OCI-LY7 (cell line): ENCODE data around the gene RCOR1. TPM values are rescaled to one million over a fixed set of nuclear protein-coding genes. Genes with fewer than 3 reads are reported as not detected.

Source experiments
- BruUV-seq: library from RNA; stranded (reverse); fragments of 400-500 nt; replicated peaks from 2 replicates; lab custom pipeline; 2021; lab: Mats Ljungman, UMichigan
- CTCF ChIA-PET: fragments of 300-600 bp; sonication (Branson Sonifier 250); formaldehyde crosslinking; loops from one replicate; lab custom pipeline; 2022; ENCODE audit warnings: antibody characterized with exemption; ENCODE audit not compliant: unreplicated experiment; lab: Charles Lee
- POLR2A ChIA-PET: fragments of 300-600 bp; sonication (Branson Sonifier 250); formaldehyde crosslinking; loops from one replicate; lab custom pipeline; 2022; ENCODE audit warnings: antibody characterized with exemption; lab: Charles Lee
- DNase-seq: peaks from one replicate; pipeline ENCODE4 v3.0.0-alpha.2; 2015; ENCODE audit warnings: low spot score
- H2AFZ ChIP-seq: fragments of 200-600 bp; sonication (generic), shearing (Covaris generic); 2 replicates; pipeline ENCODE4 v1.6.1; 2014; ENCODE audit warnings: mild to moderate bottlenecking, antibody characterized with exemption, low read length, moderate library complexity
- H3K27ac ChIP-seq: fragments of 200-600 bp; sonication (generic); 2 replicates; pipeline ENCODE4 v1.5.1; 2014; ENCODE audit warnings: mixed run types, low read depth, mild to moderate bottlenecking, moderate library complexity, low read length, inconsistent platforms; ENCODE audit not compliant: poor library complexity, severe bottlenecking
- H3K36me3 ChIP-seq: fragments of 200-600 bp; sonication (generic); 2 replicates; pipeline ENCODE4 v1.6.1; 2014; ENCODE audit warnings: mild to moderate bottlenecking, antibody characterized with exemption, low read length, moderate library complexity, mixed read lengths; ENCODE audit not compliant: insufficient read depth
- H3K4me1 ChIP-seq: fragments of 200-600 bp; sonication (generic); 2 replicates; pipeline ENCODE4 v1.5.1; 2014; ENCODE audit warnings: mild to moderate bottlenecking, low read length; ENCODE audit not compliant: insufficient read depth, poor library complexity, severe bottlenecking
- H3K4me2 ChIP-seq: fragments of 200-600 bp; sonication (generic); 2 replicates; pipeline ENCODE4 v1.6.1; 2014; ENCODE audit warnings: mild to moderate bottlenecking, low read length
- H3K4me3 ChIP-seq: fragments of 200-600 bp; sonication (generic); 2 replicates; pipeline ENCODE4 v1.5.1; 2014; ENCODE audit warnings: mild to moderate bottlenecking, low read depth, low read length; ENCODE audit not compliant: poor library complexity, severe bottlenecking
- H3K79me2 ChIP-seq: fragments of 200-600 bp; sonication (generic); 2 replicates; pipeline ENCODE4 v1.6.1; 2016; ENCODE audit warnings: low read depth, mild to moderate bottlenecking, low read length, moderate library complexity, mixed read lengths; ENCODE audit not compliant: insufficient read depth
- H3K9me2 ChIP-seq: fragments of 200-600 bp; sonication (generic); 2 replicates; pipeline ENCODE4 v1.6.1; 2016; ENCODE audit warnings: mild to moderate bottlenecking, low read length, mixed read lengths; ENCODE audit not compliant: insufficient read depth
- H3K9me3 ChIP-seq: fragments of 200-600 bp; sonication (generic); 2 replicates; pipeline ENCODE4 v1.6.1; 2014; ENCODE audit warnings: mild to moderate bottlenecking, mixed run types, low read length, mixed read lengths
- H4K20me1 ChIP-seq: fragments of 200-600 bp; sonication (generic); 2 replicates; pipeline ENCODE4 v1.6.1; 2014; ENCODE audit warnings: mild to moderate bottlenecking, antibody characterized with exemption, low read length, moderate library complexity, mixed read lengths; ENCODE audit not compliant: insufficient read depth
- CTCF ChIP-seq: fragments of 200-600 bp; sonication (generic); conservative IDR thresholded peaks from 2 replicates; pipeline ENCODE4 v1.5.1; 2014; ENCODE audit warnings: mild to moderate bottlenecking, antibody characterized with exemption, low read length, moderate library complexity, mixed read lengths
- EZH2phosphoT487 ChIP-seq: fragments of 200-600 bp; sonication (generic); IDR thresholded peaks from 2 replicates; pipeline ENCODE4 v1.6.1; 2018; ENCODE audit warnings: low read depth, borderline replicate concordance, mild to moderate bottlenecking, mixed run types, antibody characterized with exemption, low read length, moderate library complexity, mixed read lengths
- intact Hi-C: fragments of 100-400 bp; cut with micrococcal nuclease; formaldehyde crosslinking; loops from one replicate; pipeline ENCODE4 v1.10.0; 2022; ENCODE audit not compliant: unreplicated experiment
- total RNA-seq, 2 experiments: library from RNA; depleted of rRNA in 1 of 2; stranded (reverse); fragments of >200 nt in 1 of 2; shearing (Covaris generic) in 1 of 2; gene quantifications; 2 replicates each; pipeline ENCODE4 v1.2.3, GENCODE V29; 2014 to 2022

The RCOR1 gene
- total RNA-seq, 2 experiments from 2014 or later, result 12.1 to 30.2 TPM

- H2AFZ ChIP-seq, result no peak overlapping the region
- TF ChIP-seq EZH2phosphoT487 (no peak), CTCF (no peak)
- no peak for DNase-seq
- no peaks in the 10 kb centered on the region for H4K20me1 ChIP-seq
- no peak overlapping the region for H3K4me3 ChIP-seq
- POLR2A ChIA-PET, result interaction anchor here (0.6 kb wide), 1 partner anchor 197 kb away, joined by 3 read pairs; no protein-coding TSS in a partner anchor
- no peaks in the 10 kb centered on the region for H3K9me2 ChIP-seq
- intact Hi-C loops, result loop anchor here (1.0 kb wide), 1 partner anchor 142 kb away; no protein-coding TSS in a partner anchor
- H3K27ac ChIP-seq, result no peak overlapping the region
- peaks cover 12% of the 10 kb centered on the region for H3K4me1 ChIP-seq
- no peaks in the 10 kb centered on the region for H3K9me3 ChIP-seq
- CTCF ChIA-PET, result no interaction called here
- H3K79me2 ChIP-seq, result no peaks in the 10 kb centered on the region
- H3K4me2 ChIP-seq, result peak overlapping the region; percentile 42; the same call in 1 of the 2 replicates
- no TSS peak for BruUV-seq
- H3K36me3 ChIP-seq, result no peaks in the 10 kb centered on the region
Measured at GRCh38 chr14:102775855-102776760, 183.7 kb downstream of the RCOR1 start.

GRCh38 chr14:102776761-102777710 lies 184.6 kb downstream of the RCOR1 start, which contains the start of gene TRAF3:
Gene TRAF3 (plus strand): TSS chr14:102777449. CDS start chr14:102870202, 92,753 bp downstream.
- peak; percentile 70 for DNase-seq
- ChIA-PET POLR2A (interaction anchor here (0.6 kb wide), 1 partner anchor 196 kb away, joined by 3 read pairs; no protein-coding TSS in a partner anchor), CTCF (no interaction called here)
- Histone ChIP-seq H3K4me3 (peak within 1 kb of the TSS; percentile 73), H3K27ac (no peak within 1 kb of the TSS), H3K9me3 (no peaks in the 10 kb centered on the region), H3K36me3 (no peaks in the 10 kb centered on the region), H3K4me1 (peaks cover 12% of the 10 kb centered on the region), H3K79me2 (no peaks in the 10 kb centered on the region), H2AFZ (peak within 1 kb of the TSS; percentile 73), H4K20me1 (no peaks in the 10 kb centered on the region), H3K9me2 (no peaks in the 10 kb centered on the region), H3K4me2 (peak within 1 kb of the TSS; percentile 82)
- BruUV-seq, result no TSS peak
- intact Hi-C loops, result no loop called here
- no peak for TF ChIP-seq EZH2phosphoT487
